K562 (cell line): Measurements from ENCODE around the gene DAB1. TPM values are rescaled to one million over a fixed set of nuclear protein-coding genes. Genes with fewer than 3 reads are reported as not detected.

Experiments
- ATAC-seq: fragments of 200-7000 bp; cut with Tn5 transposase; 3 replicates; pipeline ENCODE4 v1.9.1; 2020; ENCODE audit warnings: moderate library complexity
- BruUV-seq: library from RNA; stranded (reverse); fragments of 400-500 nt; replicated peaks from 2 replicates; lab custom pipeline; 2021; lab: Mats Ljungman, UMichigan
- CTCF ChIA-PET: fragments of 300-600 bp; formaldehyde crosslinking; extraction: SDS; loops from one replicate; lab custom pipeline; 2021; ENCODE audit warnings: low intra/inter-chr PET ratio; lab: Yijun Ruan, JAX
- POLR2A ChIA-PET: fragments of 300-600, 350-650 bp; sonication (Branson Sonifier 250); formaldehyde crosslinking; extraction: SDS; loops from one replicate; lab custom pipeline; 2021; ENCODE audit warnings: antibody characterized with exemption, inconsistent platforms; lab: Yijun Ruan, JAX
- DNase-seq, 4 experiments: peaks; one replicate each; pipeline versions ENCODE4 v3.0.0 to v3.0.0-alpha.2; 2011 to 2018; ENCODE audit warnings: low spot score in 3 of 4, mixed read lengths in 3 of 4; ENCODE audit errors: extremely low read depth in 1 of 4
- FAIRE-seq: peaks from 2 replicates; lab custom pipeline; 2011; peaks lifted over from hg19 to GRCh38; lab: Jason Lieb, UNC
- H2AFZ ChIP-seq: 2 replicates; pipeline ENCODE4 v1.6.0; 2011; ENCODE audit warnings: low read depth, low read length, control low read depth, inconsistent platforms
- H3K27ac ChIP-seq: fragments of 200-600 bp; 3 replicates; pipeline ENCODE4 v1.8.0; 2011; ENCODE audit warnings: low read depth, mild to moderate bottlenecking, control low read depth, inconsistent platforms, low read length, moderate library complexity, mixed read lengths; ENCODE audit errors: extremely low read depth
- H3K27me3 ChIP-seq, 2 experiments: fragments of 300-600 bp in 1 of 2; 2 replicates in 1 of 2; 3 replicates in 1 of 2; pipeline versions ENCODE4 v1.6.0 to v1.8.0; 2011; ENCODE audit warnings: inconsistent platforms in 2 of 2, low read length in 2 of 2, mild to moderate bottlenecking in 1 of 2, mixed read lengths in 1 of 2, moderate library complexity in 1 of 2; ENCODE audit not compliant: control insufficient read depth in 2 of 2, insufficient read depth in 2 of 2
- H3K36me3 ChIP-seq: fragments of 300-600 bp; 3 replicates; pipeline ENCODE4 v1.8.0; 2011; ENCODE audit warnings: mild to moderate bottlenecking, low read length, inconsistent platforms; ENCODE audit not compliant: control insufficient read depth, insufficient read depth
- H3K4me1 ChIP-seq, 2 experiments: fragments of 200-600 bp in 1 of 2; replicated peaks in 1 of 2; 2 replicates in 1 of 2; 3 replicates in 1 of 2; pipeline versions ENCODE4 v1.5.1 to v1.8.0; 2011; ENCODE audit warnings: inconsistent platforms in 2 of 2, low read length in 2 of 2, mild to moderate bottlenecking in 1 of 2, mixed read lengths in 1 of 2, moderate library complexity in 1 of 2; ENCODE audit not compliant: control insufficient read depth in 2 of 2, insufficient read depth in 2 of 2
- H3K4me2 ChIP-seq: 2 replicates; pipeline ENCODE4 v1.6.1; 2011; ENCODE audit warnings: low read length, control low read depth, inconsistent platforms, mixed read lengths; ENCODE audit not compliant: insufficient read depth
- H3K4me3 ChIP-seq: fragments of 200-600 bp; sonication (generic), shearing (Covaris generic); 2 replicates; pipeline ENCODE4 v1.5.1; 2016; ENCODE audit warnings: control low read depth, inconsistent platforms
- H3K79me2 ChIP-seq: fragments of 200-600 bp; 3 replicates; pipeline ENCODE4 v1.8.0; 2011; ENCODE audit warnings: low read length, inconsistent platforms; ENCODE audit not compliant: control insufficient read depth, insufficient read depth
- H3K9ac ChIP-seq, 2 experiments: 2 replicates each; pipeline versions ENCODE4 v1.6.0 to v1.6.1; 2011; ENCODE audit warnings: low read depth in 2 of 2, low read length in 2 of 2, control low read depth in 1 of 2, inconsistent platforms in 1 of 2, mild to moderate bottlenecking in 1 of 2, mixed read lengths in 1 of 2; ENCODE audit not compliant: insufficient read depth in 1 of 2
- H3K9me1 ChIP-seq: one replicate; pipeline ENCODE4 v1.6.0; 2011; ENCODE audit warnings: inconsistent platforms, mild to moderate bottlenecking, low read length, moderate library complexity; ENCODE audit not compliant: control insufficient read depth, insufficient read depth
- H3K9me3 ChIP-seq: replicated peaks from 2 replicates; pipeline ENCODE4 v1.5.1; 2011; ENCODE audit warnings: low read depth, low read length, inconsistent platforms; ENCODE audit not compliant: control insufficient read depth, insufficient read depth
- H4K20me1 ChIP-seq: replicated peaks from 2 replicates; pipeline ENCODE4 v1.6.1; 2011; ENCODE audit warnings: low read length, inconsistent platforms, mixed read lengths; ENCODE audit not compliant: control insufficient read depth, insufficient read depth
- C11orf30 ChIP-seq: fragments of 450-650 bp; IDR thresholded peaks from 2 replicates; pipeline ENCODE4 v1.6.1; 2016; ENCODE audit warnings: low read depth, mild to moderate bottlenecking
- CREM ChIP-seq: IDR thresholded peaks from 2 replicates; pipeline ENCODE4 v1.6.1; 2014; ENCODE audit warnings: antibody characterized with exemption, low read depth
- ETV1 ChIP-seq: fragments of 450-650 bp; conservative IDR thresholded peaks from 2 replicates; pipeline ENCODE4 v1.6.1; 2016; ENCODE audit warnings: missing genetic modification characterization, control low read depth, low read depth, missing compliant biosample characterization
- HDAC3 ChIP-seq: fragments of 450-650 bp; IDR thresholded peaks from 2 replicates; pipeline ENCODE4 v1.6.1; 2018; ENCODE audit warnings: borderline replicate concordance, mild to moderate bottlenecking, moderate library complexity; ENCODE audit not compliant: partially characterized antibody
- HNRNPL ChIP-seq: fragments of 200-400 bp; formaldehyde crosslinking; IDR thresholded peaks from 2 replicates; pipeline ENCODE4 v1.6.1; 2017; ENCODE audit warnings: low read depth, mild to moderate bottlenecking, low read length
- JUNB ChIP-seq: fragments of 450-650 bp; formaldehyde crosslinking; conservative IDR thresholded peaks from 2 replicates; pipeline ENCODE4 v1.4.0; 2020; ENCODE audit warnings: mild to moderate bottlenecking
- MAFG ChIP-seq: fragments of 450-650 bp; conservative IDR thresholded peaks from 2 replicates; pipeline ENCODE4 v1.6.1; 2016; ENCODE audit warnings: missing genetic modification characterization, missing compliant biosample characterization
- MYC ChIP-seq, 2 experiments: fragments of 250-450 bp in 1 of 2; sonication (Bioruptor Pico) in 1 of 2; IDR thresholded peaks; 2 replicates each; pipeline versions ENCODE4 v1.5.1 to v1.6.1; 2012 to 2021; ENCODE audit warnings: low read depth in 2 of 2, borderline replicate concordance in 1 of 2, improper control_type of control experiment in 1 of 2, low read length in 1 of 2, mild to moderate bottlenecking in 1 of 2, moderate library complexity in 1 of 2
- NEUROD1 ChIP-seq: fragments of 150-350 bp; IDR thresholded peaks from 2 replicates; pipeline ENCODE4 v1.6.1; 2014; ENCODE audit warnings: borderline replicate concordance, low read length, low read depth; ENCODE audit not compliant: partially characterized antibody
- NFE2 ChIP-seq: IDR thresholded peaks from 2 replicates; pipeline ENCODE4 v1.6.1; 2014; ENCODE audit warnings: antibody characterized with exemption, low read depth
- OTX1 ChIP-seq: fragments of 450-650 bp; formaldehyde crosslinking; IDR thresholded peaks from 2 replicates; pipeline ENCODE4 v1.4.0; 2022; ENCODE audit warnings: mild to moderate bottlenecking
- SIN3A ChIP-seq, 2 experiments: fragments of 150-350 bp in 1 of 2; IDR thresholded peaks; 2 replicates each; pipeline ENCODE4 v1.6.1; 2011 to 2016; ENCODE audit warnings: borderline replicate concordance in 2 of 2, low read depth in 2 of 2, low read length in 2 of 2, mild to moderate bottlenecking in 2 of 2, moderate library complexity in 2 of 2; ENCODE audit not compliant: control insufficient read depth in 1 of 2
- ZNF232 ChIP-seq: sonication (generic); formaldehyde crosslinking; IDR thresholded peaks from 2 replicates; pipeline ENCODE4 v1.8.0; 2022; ENCODE audit warnings: mild to moderate bottlenecking, missing genetic modification reagents
- ZNF316 ChIP-seq: fragments of 450-650 bp; IDR thresholded peaks from 2 replicates; pipeline ENCODE4 v1.6.1; 2016
- WGBS: fragments of 100-300 bp; shearing (Covaris generic); methylation state at CpG from one replicate; pipeline ENCODE4 v1.1.6; 2016; ENCODE audit warnings: low coverage, mixed read lengths; ENCODE audit not compliant: insufficient coverage; ENCODE audit errors: missing lambda C conversion rate; 5-methylcytosine and 5-hydroxymethylcytosine counted together
- in situ Hi-C: fragments of 300-500 bp; cut with MboI; formaldehyde crosslinking; loops from 4 replicates; pipeline ENCODE4 v1.15.0; 2018; ENCODE audit warnings: inconsistent platforms, mixed read lengths
- intact Hi-C: fragments of 100-400 bp; cut with micrococcal nuclease; formaldehyde crosslinking; loops from 2 replicates; pipeline ENCODE4 v1.14.2; 2022
- polyA plus RNA-seq, 8 experiments: library from polyadenylated mRNA; depleted of rRNA in 4 of 8; stranded (reverse) in 5 of 8; unstranded in 3 of 8; fragments of >200 nt; fragmentation: Nextera tagmentation in 2 of 8; fragmentation: Illumina TruSeq in 1 of 8; extraction: Ambion mirVana in 2 of 8; extraction: Trizol in 1 of 8; gene quantifications; 2 replicates each; pipeline versions ENCODE4 v1.2.1 to v1.2.3, GENCODE V29; 2011 to 2014; ENCODE audit warnings: inconsistent platforms in 1 of 8, missing spikeins in 1 of 8
- total RNA-seq, 7 experiments: library from RNA; depleted of rRNA in 6 of 7; stranded (reverse); fragments of >200 nt in 6 of 7; fragmentation: Illumina TruSeq in 2 of 7; extraction: Trizol in 2 of 7; gene quantifications; 2 replicates each; pipeline versions ENCODE4 v1.2.1 to v1.2.3, GENCODE V29; 2011 to 2021; ENCODE audit warnings: low replicate concordance in 1 of 7

Gene DAB1
- total and polyA plus RNA-seq, 9 of the 15 experiments (the other 6 are each of a cell fraction or from before 2014, with no cell fraction given) = not detected

- ATAC-seq (no peak), DNase-seq (no peak), FAIRE-seq (no peak)
- no peak overlapping the region for H3K4me2 ChIP-seq
- H3K9me1 ChIP-seq = no peaks in the 10 kb centered on the region
- H3K9ac ChIP-seq = no peak overlapping the region
- intact Hi-C loops = no loop called here
- TF ChIP-seq HNRNPL (no peak), MAFG (0 out of 2 replicates have a peak, but pooled peaks have one; percentile 23), ZNF316 (peak; percentile 59; the same call in 1 of the 2 replicates), ETV1 (tag) (no peak), NEUROD1 (no peak), C11orf30 (peak; percentile 19; the same call in 1 of the 2 replicates)
- no TSS peak for BruUV-seq
- no peaks in the 10 kb centered on the region for H4K20me1 ChIP-seq
- in situ Hi-C loops = no loop called here
- H3K27me3 ChIP-seq = peaks cover 5 to 7% of the 10 kb centered on the region in 2 experiments; a peak in 3 of 5 replicates
- ChIA-PET CTCF (no interaction called here), POLR2A (no interaction called here)
- H3K4me1 ChIP-seq = no peaks in the 10 kb centered on the region
- no peak overlapping the region for H3K4me3 ChIP-seq
- H3K27ac ChIP-seq = no peak overlapping the region
- no peaks in the 10 kb centered on the region for H3K9me3 ChIP-seq
- H3K36me3 ChIP-seq = no peaks in the 10 kb centered on the region
- H3K79me2 ChIP-seq = no peaks in the 10 kb centered on the region
- WGBS = 0% methylated on average over 4 of the region's 4 CpGs
- no peak overlapping the region for H2AFZ ChIP-seq
These were observed 263.3 kb downstream of the DAB1 start for GRCh38 chr1:57160594-57160993.

- no peak overlapping the region for H3K4me2 ChIP-seq
- peaks cover 5 to 7% of the 10 kb centered on the region in 2 experiments; a peak in 3 of 5 replicates for H3K27me3 ChIP-seq
- H4K20me1 ChIP-seq = no peaks in the 10 kb centered on the region
- FAIRE-seq = no peak
- intact Hi-C loops = no loop called here
- H3K27ac ChIP-seq = no peak overlapping the region
- POLR2A ChIA-PET = no interaction called here
- H3K36me3 ChIP-seq = no peaks in the 10 kb centered on the region
- CTCF ChIA-PET = no interaction called here
- in situ Hi-C loops = no loop called here
- no peaks in the 10 kb centered on the region for H3K4me1 ChIP-seq
- no peak overlapping the region for H2AFZ ChIP-seq
- no peaks in the 10 kb centered on the region for H3K9me3 ChIP-seq
- ATAC-seq = no peak
- no peaks in the 10 kb centered on the region for H3K9me1 ChIP-seq
- H3K9ac ChIP-seq = no peak overlapping the region
- no TSS peak for BruUV-seq
- WGBS = 0% methylated on average over 1 of the region's 1 CpG
- H3K79me2 ChIP-seq = no peaks in the 10 kb centered on the region
- H3K4me3 ChIP-seq = no peak overlapping the region
- DNase-seq = no peak
- TF ChIP-seq NFE2 = no peak
- no peak for TF ChIP-seq SIN3A (IDR thresholded peaks at IDR 0.05; ENCODE audit: borderline replicate concordance in 2 of 2, control insufficient read depth in 1 of 2, low read depth in 2 of 2, low read length in 2 of 2)
- TF ChIP-seq JUNB (CRISPR knock-in tag) = no peak
- no peak for TF ChIP-seq ZNF232 (CRISPR knock-in tag)
- TF ChIP-seq CREM = no peak
- TF ChIP-seq MYC (IDR thresholded peaks at IDR 0.05; ENCODE audit: low read depth, low read length) = no peak
- TF ChIP-seq MYC (CRISPR knock-in tag; IDR thresholded peaks at IDR 0.05; ENCODE audit: borderline replicate concordance, low read depth) = no peak
- TF ChIP-seq OTX1 (CRISPR knock-in tag) = no peak
- TF ChIP-seq HDAC3 = no peak
These were observed 265.3 kb downstream of the DAB1 start for GRCh38 chr1:57158604-57158998.
